Right renal cortex interstitium (tissue), 3 donors: ENCODE measurements around the gene ARHGEF16. TPM values are rescaled to one million over a fixed set of nuclear protein-coding genes. Genes with fewer than 3 reads are reported as not detected.

Experiments used
- DNase-seq, 3 donors: peaks; one replicate each; pipeline ENCODE4 v3.0.0-alpha.2; 2013; ENCODE audit warnings: low read depth in 3 of 3, low spot score in 2 of 3
- polyA plus RNA-seq, 3 donors: library from polyadenylated mRNA; unstranded; fragments of 120-200 nt; gene quantifications; one replicate each; pipeline ENCODE4 v1.2.1, GENCODE V29; 2013; ENCODE audit not compliant: insufficient read length in 3 of 3

The ARHGEF16 gene
- polyA plus RNA-seq, 3 donors: 15.0 to 17.0 (median 15.3) TPM

DNA sequence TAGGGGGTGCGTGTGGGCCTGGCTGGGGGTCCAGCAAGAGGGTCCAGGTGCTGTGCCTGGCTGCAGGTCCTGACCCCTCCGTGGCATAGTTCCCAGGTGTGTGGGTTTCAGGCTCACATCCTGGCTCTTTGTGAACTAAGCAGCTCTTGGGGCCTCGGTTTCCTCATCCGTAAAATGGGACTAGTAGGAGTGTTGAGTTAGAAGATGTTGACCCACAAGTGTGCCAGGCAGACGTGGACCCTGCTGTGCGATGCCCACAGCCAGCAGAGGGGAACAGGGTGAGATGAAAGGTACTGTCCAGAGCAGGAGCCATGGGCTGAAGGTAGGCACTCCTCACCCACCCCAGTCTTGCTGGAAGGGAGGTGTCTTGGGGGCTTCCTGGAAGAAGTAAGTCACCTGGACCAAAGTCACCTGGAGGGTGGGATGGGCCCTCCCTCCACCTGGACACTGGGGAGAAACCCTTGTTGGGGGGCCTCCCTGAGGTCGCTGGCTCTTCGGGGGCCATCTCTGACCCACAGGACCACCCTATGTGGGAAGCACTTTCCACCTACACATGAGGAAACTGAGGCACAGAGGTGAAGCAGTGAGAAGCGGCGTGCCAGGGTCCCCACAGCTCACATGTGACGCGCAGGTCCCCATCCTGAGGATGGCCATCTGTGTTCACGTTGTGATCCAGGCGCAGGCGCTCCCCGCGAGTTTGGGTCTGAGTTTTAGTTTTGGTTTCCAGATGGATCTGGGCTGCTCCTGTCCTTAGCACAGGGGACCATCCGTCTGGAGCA lies 1.4 kb downstream of the ARHGEF16 start:
- no peak for DNase-seq

DNA sequence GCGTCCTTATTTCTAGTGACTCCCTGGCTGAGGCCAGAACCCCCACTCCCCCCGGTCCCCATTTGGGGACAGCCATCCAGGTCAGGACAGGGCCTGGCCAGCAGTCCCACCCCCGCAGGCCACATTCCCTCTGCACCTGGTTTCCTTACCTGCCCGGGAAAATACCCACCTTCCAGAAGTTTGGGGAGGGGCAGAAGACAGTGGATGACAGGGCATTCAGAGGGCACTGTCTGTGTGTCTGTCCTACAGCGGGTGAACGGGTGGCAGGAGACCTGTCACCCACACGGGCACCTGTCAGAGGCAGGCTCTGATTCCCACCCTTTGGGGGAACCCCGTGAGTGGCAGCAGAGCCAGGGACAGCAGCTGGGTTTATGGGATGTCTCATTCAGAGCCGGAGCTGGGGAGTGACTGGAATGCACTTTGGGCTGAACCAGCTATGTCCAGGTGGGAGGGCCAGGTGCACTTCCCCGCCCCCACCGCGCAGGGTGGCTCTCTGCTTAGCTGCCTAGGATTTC lies 2.0 kb downstream of the ARHGEF16 start:
- DNase-seq: no peak

DNA sequence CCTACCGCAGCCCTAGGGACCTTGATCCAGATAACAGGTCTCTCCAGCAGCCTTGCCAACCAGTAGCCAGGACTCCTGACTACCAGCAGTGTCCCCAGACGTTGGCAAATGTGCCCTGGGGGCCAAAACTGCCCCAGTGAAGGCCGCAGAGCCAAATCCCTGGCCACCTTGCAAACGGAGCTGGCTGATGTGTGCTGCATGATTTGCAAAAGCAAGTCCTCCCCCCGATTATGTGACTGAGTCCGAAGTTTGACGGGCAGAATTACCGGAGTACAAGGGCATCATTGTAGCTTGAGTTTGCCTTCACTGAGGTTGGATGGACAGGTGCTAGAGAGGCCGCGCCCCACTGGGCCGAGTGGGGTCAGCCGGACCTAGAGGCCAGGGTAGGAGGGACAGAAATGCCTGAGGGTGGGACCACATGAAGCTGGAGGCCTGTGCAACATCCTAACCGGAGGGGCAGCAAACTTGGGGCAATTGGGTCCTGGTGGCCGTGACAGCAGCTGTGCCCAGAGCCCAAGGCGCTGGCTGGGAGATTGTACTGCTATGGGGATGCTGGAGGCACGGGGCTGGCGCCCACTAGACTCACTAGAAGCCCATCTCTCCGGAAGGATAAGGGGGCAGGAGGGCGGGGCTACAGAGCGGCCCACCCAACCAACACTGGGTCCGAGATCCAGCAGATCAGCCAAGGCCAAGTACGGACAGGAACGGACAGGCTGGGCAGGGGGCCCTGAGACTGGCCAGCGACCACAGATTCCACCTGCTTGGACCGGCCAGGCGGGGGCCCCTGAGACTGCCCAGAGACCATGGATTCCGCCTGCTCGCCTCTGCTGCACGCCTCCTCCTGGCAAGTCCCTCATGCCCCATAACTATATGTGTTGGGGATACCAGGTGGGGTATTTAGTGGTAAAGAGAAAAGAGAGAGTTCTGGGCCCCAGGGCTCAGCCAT lies 2.8 kb downstream of the ARHGEF16 start:
- no peak for DNase-seq

DNA sequence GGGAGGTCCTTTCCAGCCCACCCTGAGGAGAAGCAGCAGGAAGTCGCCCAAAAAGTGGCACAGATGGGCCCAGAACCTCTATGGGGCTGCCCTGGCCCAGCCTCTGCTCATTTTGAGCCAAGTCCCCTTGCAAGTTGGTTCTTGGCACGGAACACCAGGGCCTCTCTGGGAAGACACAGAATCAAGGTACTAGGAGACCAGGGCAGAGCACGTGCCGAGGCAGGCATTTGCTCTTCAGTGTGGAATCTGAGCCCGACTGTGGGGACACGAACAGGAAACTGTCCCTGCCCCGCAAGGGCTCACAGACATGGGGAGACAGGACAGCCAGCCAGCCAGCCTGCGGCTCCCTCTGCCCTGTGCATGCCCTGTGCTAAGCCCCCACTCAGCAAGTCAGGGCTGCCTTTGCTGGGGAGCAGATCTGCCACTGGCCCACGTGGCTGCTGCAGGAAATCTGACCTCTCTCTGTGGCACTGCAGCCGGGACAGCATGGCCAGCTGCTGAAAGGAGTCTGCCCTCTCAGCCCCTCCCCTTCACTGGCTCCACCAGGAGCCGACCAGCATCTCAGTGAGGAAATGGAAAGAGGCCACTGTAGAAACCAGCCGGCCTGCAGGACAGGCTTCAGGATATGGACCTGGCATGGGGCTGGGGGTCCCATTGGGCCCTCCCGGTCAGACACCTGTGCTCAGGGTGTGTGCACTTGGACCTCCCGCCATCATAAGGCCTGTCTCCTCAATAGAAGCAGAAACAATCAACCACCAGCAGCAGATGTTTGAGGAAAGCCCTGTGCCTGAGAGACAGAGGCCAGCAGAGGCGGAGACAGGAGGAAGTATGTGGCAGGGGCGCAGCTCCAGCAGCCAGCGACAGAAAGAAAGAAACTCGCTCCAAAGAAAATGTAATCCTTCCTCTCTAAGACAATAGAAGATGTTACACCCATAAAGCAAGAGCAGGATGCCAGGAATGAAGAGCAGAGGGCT lies 3.7 kb downstream of the ARHGEF16 start:
- no peak for DNase-seq

DNA sequence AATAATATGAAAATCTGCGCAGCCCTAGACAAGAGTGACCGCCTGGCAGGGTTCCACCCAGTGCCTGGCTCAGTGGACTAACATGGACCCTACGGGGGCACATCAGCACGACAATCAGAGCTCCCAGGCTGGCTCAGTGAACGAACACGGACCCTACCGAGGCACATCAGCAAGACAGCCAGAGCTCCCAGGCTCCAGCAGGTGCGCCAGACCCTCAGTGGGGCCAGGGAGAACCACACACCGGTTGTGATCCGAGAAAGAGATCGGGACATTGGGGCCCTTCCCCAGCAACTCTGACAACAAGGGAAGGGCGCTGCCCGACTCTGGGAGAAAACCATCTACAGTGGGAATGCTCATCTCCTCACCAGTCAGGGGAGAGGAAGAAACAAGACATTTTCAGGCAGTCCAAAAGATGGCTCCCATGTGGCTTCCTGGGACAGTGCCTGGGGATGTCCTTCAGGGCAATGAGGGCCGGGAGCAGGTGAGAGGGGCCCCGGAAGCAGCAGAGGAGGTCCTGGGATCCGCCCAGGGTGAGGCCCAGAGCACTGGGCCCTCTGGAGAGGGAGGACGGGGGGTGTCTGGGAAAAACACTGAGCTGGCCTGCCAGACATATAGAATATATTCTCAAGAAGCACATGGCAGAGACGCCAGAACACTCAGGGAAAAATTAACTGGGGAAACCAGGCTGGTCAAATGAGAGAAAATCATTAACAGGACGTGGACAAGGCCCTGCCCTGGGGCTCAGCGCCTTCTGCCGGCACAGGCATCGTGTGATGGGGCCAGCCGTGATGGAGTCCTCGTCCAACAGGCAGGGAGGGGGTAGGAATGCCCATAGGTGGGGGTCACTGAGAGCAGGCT lies 4.8 kb downstream of the ARHGEF16 start:
- no peak for DNase-seq

DNA sequence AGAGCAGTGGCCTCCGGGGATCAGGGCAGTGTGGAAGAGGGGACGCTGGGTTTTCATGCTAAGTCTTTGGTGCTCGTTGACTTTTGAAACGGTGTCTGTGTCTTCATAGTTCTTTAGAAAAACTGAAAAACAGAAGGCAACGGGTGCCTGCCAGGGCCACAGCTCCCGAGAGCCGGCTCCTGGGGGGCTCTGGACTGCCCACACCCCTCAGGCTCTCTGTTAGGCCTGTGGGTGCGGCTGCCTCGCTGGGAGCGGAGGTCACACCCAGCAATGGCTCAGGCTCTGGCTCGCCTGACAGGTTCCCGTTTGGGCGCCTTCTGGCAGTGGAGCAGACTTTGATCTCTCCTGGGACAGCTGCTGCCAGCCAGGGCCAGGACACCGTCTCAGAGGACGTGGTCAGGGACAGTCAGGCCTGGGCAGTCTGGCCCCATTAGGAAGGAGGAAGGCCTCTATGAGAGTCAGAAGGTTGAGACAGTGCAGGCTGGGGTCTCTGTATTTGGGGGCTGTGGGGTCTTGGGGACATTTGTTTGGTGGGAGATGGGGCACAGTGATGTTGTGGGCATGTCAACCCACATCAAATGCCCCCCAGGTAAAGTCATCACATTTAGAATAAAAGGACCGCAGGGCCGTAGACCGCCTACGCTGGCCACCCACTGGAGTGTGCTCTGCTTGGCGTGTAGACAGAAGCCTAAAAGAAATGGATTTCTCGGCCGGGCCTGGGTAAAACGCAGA lies 5.6 kb downstream of the ARHGEF16 start:
- DNase-seq: no peak

DNA sequence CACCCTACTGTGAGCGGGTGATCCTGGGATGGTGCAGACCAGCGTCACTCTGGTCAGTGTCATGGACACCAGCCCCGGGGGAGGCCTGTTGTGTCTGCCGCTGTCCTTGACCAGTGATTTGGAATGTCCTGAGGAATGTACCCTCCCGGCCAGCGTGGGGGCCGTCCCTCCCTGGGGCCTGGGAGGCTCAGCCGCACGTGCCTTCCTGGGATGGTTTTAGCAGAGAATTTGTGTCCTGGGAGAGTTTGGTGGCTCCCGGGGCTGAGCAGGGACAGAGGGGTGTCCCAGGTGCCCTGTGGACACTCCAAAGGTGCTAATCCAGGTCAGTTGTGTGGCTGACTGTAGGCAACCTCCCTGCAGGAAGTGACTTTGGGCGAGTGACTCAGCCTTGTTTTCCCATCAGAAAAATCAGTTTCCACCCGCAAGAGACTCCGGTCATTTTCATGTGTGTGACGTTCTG lies 6.2 kb downstream of the ARHGEF16 start:
- DNase-seq: no peak

DNA sequence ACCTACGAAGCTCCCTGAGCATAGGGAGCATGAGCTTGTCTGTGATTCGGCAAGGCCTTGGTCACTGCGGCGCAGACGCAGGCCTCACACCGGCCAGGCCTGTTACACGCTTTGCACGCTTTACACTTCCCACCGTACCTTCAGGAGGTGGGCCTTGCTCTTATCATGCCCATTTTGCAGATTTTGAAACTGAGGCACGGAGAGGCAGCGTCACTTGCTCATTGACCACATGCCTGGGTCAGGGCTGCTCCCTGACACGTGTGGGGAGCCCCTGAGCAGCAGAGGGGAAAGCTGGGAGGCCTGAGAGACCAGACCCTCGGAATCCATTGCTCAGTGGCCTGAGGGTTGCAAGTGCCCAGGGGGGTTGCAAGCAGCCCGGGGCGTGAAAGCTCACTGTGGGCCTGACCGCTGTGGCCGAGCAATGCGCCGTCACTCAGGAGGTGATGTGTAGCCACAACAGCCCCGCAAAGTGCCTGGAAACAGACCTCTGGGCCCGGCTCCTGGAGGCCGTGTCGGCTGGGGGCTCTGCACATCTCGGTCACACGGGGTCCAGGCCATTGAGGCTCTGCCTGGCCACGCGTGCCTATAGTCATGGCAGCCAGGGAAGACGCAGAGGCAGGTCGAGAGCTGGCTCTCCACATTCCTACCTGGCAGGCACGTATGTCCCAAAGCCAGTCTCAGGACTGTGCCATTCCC lies 6.9 kb downstream of the ARHGEF16 start:
- DNase-seq: no peak

DNA sequence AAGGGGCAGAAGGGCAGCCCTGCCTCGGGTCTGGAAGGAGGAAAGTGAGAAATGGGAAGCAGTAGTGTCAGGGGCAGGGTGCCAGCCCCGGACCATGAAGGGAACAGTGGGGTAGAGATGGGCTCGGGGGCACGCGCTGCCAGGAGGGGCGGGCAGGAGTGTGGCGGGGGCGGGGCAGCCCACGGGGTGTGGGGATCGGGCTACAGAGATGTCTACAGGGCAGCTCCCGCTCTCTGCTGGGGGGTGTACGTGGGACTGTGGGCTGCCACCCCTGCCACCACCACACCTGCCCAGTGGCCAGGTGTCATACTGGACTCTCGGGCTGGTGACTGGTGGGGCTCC lies 7.4 kb downstream of the ARHGEF16 start:
- no peak for DNase-seq

DNA sequence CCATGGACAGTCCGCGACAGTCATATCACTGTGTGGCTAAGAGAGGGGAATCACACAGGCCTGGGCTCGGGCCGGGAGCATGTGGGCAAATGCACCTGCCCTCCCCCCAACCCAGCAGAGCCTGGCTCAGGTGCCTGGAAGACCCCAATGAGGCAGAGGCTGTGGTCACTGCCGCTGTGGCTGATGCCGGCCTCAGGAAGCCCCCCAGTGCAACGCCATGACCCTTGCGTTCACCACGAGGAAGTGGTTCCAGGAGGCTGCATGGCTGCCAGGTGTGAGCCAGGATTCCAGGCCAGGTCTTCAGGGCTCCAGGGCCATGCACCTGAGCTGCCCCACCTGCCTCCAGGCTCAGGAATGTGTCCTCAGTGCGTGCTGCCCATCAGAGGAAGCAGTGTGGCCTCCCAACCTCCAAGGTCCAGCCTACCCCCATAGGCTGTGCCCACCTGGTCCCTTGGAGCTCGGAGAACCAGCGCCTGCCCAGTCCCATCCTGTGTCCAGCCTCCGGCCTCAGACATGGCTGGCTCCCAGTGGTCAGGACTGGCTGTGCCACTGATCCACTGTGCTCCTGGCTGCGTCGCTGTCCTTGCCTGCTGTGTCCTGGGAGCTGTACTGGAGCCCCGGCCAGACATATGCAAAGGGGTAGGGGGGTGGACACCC lies 8.0 kb downstream of the ARHGEF16 start:
- DNase-seq: no peak

DNA sequence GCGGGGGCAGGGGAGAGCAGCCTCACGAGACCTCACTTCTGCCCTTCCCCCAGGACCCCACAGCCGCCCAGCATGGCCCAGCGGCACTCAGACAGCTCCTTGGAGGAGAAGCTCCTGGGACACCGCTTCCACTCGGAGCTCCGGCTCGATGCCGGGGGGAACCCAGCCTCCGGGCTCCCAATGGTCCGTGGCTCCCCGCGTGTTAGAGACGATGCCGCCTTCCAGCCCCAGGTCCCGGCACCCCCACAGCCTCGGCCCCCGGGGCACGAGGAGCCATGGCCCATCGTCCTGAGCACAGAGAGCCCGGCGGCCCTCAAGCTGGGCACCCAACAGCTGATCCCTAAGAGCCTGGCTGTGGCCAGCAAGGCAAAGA lies 8.5 kb downstream of the ARHGEF16 start:
- DNase-seq: no peak

DNA sequence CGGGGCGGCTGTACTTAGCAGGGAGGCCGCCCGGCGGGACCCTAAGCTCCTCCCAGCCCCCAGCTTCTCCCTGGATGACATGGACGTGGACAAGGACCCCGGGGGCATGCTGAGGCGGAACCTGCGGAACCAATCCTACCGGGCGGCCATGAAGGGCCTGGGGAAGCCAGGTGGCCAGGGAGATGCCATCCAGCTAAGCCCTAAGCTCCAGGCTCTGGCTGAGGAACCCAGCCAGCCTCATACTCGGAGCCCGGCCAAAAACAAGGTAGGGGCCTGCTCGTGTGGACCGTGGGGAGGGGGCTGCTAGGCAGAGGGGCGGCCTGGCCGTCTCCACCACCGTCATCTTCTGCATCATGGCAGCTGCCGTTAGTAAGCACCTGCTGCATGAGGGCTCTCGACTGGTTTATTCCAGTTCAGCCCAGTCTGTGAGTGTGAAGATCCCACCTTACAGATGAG lies 9.0 kb downstream of the ARHGEF16 start:
- DNase-seq: no peak

DNA sequence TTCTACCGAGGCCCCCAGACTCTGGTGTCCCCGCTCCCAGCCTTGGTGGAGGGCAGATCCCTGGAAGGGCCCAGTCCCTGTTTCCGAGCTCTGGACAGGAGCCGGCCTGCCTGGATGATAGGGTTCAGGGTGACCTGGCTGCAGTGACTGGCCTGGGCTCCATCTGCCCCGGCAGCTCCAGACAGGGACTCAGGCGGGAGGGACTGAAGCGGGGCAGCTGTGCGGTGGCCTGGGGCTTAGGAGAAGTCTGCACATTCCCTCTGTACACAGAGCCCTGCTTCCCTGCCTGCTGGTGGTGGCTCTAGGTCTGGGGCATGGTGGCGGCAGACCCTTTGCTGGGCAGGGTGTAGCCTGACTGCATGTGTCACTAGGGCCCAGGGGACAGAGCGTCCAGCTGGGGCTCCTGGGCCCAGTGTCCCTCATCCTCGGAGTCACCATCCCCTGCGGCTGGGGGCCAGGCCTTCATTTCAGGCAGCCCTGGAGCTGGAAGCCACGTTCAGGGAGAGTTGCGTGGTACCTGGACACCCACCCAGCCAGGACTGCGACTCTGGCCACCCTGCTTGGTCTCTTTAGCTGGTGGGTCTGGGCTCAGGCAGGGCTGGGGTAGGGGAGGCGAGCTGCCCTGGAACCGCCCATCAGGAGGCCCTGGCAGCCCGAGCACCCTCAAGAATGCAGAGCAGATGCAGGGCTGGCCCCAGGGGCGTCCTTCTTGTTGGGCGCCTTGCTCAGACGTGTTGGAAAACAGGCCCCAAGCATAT lies 9.6 kb downstream of the ARHGEF16 start:
- DNase-seq: no peak

DNA sequence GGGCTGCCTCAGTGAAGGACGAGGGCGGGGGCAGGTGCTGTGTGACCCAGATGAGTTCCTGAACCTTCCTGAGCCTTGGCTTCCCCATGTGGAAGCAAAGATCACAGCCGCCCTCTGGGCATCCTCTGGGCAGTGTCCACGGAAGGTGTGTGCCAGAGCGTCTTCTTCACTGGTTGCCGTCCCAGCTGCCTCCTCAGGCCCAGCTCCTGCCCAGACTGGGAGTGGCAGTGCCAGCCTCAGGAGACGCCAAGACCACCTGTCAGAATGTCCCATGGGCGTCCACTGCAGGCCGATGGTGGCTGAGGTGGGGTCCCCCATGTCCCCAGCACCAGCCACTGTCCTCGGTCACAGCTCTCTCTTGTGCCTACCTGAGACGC lies 10.2 kb downstream of the ARHGEF16 start:
- no peak for DNase-seq

DNA sequence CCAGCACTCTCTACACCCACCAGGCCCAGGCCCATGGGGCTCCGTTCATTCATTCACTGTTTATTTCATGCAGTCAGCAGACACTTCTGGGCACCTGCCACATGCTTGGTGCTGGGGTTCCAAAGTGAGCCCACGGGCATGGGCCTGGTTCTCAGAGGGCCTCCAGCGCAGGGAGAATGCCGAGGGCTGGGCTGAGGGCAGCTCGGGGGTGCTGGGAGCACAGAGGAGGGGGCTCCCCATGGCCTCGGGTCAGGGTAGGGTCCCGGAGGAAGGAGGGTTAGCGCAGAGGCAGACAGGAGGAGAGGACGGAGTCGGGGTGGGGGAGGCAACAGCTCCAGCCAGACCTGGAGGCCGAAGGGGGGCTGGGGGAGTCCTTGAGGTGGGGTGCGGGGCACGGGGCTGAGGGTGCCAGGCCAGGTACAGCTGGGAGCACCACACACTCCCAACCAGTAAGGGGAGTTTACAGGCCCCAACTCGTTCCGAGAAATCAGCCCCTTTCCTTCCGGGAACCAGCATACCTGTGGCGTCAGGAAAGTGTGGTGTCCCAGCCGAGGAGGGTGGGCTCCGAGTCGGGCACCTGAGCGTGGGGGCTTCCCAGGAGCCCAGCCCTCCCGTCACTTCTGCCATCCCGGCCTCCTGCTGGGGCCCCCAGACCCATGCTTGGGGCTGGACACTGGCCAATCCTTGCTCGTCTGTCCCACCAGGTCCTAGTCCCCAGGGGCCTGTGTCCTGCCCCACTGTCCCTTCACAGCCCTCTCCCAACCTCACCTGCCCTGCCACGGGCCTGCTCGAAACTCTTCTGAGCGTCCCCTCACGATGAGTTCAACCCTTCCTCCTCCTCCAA lies 10.8 kb downstream of the ARHGEF16 start:
- DNase-seq: no peak

DNA sequence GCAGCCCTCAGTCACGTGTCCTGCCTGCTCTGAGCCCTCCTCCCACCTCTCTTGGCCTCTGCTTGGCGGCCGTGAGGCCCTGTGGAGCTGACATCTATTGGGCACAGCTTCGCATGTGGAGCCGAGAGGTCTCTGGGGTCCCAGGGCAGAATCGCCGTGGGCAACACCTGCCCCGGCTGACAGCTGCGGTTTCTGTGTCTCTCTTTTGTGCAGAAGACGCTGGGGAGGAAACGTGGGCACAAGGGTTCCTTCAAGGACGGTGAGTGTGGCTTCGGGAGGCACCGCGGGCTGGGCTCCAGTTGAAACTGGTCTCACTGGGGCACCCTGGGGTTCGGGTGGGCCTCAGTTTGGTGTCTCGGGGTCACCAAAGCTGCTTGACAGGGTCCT lies 11.5 kb downstream of the ARHGEF16 start:
- no peak for DNase-seq
